Epidermal melanocyte (primary cell): Measurements from ENCODE around the gene DCAF16.
"Not testable (repeated sequence)": the region's sequence is repeated elsewhere in the genome, so short reads cannot be mapped to it uniquely, and the experiment has no call there.

ENCODE experiments used
- DNase-seq: peaks from one replicate; pipeline ENCODE4 v3.0.0; 2011; ENCODE audit warnings: low spot score; ENCODE audit not compliant: insufficient read length

DCAF16 gene

DNA sequence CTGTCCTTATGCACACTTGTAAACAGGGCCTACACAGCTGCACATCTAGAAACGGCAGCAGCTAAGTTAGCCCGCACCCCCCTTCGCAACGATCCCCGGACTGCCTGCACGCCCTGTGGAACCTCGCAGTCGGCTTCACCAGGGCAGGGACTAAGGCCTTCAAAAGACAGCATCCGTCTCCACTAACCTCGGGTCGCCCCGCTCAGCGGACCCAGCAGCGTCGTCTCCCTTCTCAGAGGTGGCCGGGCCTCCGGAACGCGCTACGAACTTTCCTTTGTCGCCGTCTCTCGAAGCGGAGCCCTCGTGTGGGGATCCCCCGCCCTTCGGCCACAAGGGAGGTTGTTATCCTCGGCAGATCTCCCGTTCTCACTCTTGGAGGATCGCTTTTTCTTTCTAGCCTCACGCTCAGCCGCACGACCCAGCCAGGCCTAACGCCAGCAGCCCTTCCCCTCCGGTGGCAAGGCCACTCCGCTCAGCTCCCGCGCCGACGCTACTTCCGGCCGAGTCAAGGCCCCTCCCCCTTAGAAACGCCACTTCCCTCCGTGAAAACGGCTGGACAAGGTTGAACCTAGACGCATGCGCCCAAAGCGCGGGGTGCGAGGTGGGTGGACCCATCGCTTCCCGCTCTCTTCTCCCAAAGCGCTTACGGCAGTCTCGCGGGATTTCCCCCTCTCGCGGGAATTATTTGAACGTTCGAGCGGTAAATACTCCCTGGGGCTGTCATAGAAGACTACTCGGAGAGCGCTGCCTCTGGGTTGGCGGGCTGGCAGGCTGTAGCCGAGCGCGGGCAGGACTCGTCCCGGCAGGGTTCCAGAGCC, at the start of gene DCAF16, which contains the start of gene NCAPG:
Gene DCAF16 (minus strand): TSS at position 498 of the 818 bp plus-strand sequence. CDS start 6,616 bp downstream, outside the sequence.
Gene NCAPG (plus strand): TSS at position 720 of the 818 bp plus-strand sequence. CDS start 99 bp downstream, outside the sequence.
- DNase-seq = peak; percentile 77

DNA sequence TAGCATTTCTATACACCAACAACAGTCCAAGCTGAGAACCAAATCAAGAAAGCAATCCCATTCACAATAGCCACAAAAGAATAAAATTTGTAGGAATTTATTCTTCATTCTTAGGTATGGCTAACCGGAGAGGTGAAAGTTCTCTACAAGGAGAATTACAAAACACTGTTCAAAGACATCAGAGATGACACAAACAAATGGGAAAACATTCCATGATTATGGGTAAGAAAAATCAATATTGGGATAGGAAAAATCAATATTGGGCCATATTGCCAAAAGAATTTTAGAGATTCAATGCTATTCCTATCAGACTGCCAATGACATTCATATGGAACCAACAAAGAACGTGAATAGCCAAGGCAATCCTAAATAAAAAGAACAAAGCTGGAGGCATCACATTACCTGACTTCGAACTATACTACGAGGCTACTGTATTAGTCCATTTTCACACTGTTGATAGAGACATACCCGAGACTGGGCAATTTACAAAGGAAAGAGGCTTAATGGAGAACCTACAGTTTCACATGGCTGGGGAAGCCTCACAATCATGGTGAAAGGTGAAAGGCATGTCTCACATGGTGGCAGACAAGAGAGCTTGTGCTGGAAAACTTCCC, 49.3 kb upstream of the DCAF16 start:
- no peak for DNase-seq

DNA sequence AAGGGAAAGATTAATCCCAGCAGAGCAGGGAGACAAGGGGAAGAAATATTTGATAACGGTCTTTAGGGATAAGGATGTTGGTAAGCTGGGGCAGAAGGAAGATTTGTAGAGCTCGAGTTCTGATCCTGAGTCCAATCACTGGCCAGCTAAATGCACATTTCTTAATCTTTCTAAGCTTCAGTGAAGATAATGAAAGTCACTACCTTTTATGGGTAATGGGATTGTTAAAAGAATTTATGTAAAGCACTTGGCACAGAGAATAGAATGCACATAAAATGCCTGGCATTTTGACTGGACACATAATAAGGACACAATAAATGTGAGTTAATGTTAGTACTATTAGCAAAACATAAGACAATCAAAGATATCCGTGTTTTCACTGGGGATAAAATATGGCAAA, 43.5 kb upstream of the DCAF16 start:
- DNase-seq = no peak

DNA sequence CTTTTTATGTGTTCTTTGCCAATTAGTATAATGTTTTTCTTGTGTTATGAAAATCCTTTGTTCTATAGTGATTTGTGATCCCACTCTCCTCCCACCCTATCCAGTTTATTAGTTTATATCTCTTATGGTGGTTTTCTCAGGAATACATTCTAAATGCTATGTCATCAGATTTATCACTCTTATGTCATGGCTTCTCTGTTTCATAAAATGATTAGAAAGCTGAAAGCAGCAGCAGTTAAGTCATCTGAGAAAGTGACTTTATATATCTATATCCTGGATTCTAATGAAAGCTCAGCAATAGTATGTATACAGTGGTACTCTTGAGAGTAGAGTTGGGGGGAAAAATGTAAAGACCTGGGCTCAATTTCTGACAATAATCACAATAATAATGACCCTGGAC, 41.4 kb upstream of the DCAF16 start:
- no peak for DNase-seq

DNA sequence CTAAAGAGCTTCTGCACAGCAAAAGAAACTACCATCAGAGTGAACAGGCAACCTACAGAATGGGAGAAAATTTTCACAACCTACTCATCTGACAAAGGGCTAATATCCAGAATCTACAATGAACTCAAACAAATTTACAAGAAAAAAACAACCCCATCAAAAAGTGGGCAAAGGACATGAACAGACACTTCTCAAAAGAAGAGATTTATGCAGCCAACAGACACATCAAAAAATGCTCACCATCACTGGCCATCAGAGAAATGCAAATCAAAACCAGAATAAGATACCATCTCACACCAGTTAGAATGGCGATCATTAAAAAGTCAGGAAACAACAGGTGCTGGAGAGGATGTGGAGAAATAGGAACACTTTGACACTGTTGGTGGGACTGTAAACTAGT, 39.7 kb upstream of the DCAF16 start:
- not testable (repeated sequence) for DNase-seq

DNA sequence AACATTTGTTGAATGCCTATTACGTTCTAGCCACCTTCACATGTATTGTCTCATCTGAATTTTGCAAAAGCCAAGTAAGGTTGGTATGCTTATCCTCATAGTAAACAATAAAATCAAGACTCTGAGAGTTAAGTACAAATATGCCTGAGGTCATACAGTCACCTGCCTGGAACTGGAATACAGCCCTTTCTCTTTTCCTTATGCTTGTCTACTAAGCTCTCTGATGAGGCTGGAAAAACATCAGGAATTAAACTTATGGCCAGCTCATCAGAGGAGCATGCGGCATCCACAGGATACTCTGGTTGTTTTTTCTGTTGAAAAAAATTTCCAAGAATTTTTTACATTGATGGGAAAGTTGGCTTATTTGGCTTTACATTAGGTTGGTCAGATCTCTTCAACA, 35.7 kb upstream of the DCAF16 start:
- no peak for DNase-seq

DNA sequence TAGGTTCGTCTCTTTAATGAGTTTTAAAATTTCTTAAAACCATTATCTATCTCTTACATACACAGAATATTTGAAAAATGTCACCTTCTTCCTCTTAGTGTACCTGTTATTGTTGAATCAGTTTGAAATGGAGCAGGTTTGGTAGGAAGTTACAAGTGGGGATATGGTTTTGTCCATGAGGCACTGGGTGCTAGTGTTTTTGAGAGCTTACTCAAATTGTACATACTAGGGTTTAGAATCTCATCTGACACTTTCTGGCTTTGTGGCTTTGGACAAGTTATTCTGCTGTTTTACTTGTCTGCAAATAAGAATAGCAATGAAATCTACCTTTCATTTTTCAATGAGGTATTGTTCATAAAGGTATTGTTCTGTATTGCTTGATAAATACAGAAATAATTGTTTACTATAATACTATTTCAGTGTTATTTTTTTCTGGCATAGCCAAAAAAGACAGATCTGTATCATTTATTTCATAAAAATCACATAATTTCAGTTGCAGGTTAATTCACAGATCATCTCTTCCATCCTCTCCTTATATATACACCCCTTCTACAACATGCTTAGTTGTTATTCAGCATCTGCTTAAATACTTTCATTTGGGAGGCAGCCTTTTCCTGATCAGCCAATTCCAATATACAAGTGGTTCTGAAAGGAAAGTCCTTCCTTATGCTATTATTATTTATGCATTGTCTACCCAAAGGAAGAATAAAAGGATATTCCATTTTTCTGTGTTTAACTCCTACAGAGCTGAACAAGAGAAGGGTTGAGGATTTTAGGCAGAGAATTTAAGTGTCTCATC, 13.5 kb upstream of the DCAF16 start:
- DNase-seq = no peak

DNA sequence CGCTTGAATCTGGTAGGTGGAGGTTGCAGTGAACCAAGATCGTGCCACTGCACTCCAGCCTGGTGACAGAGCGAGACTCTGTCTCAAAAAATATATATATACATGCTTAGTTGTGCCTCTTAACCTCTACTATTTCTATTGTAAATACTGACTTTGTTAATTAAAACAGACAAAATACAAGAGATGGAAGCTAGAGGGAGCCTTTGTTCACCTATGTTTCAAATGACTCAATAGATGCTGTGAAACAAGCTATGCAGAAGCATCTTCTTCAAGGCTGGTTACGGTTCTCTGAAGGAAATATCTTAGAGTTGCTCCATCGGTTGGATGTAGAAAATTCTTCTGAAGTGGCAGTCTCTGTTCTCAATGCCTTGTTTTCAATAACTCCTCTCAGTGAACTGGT, 6.5 kb upstream of the DCAF16 start:
- DNase-seq = no peak

DNA sequence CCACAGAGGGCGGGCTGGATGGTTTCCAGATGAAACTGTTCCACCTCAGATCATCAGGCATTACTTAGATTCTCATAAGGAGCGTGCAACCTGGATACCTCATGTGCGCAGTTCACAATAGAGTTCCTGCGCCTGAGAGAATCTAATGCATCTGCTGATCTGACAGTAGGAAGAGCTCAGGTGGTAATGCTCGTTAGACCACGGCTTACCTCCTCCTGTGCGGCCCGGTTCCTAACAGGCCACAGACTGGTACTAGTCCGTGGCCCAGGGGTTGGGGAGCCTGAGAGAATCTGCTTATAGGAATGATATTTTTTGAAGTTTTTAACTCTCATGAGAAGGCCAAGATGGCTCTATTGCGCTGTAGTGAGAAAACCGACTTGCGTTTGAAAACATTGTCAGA, 5.6 kb upstream of the DCAF16 start:
- no peak for DNase-seq

DNA sequence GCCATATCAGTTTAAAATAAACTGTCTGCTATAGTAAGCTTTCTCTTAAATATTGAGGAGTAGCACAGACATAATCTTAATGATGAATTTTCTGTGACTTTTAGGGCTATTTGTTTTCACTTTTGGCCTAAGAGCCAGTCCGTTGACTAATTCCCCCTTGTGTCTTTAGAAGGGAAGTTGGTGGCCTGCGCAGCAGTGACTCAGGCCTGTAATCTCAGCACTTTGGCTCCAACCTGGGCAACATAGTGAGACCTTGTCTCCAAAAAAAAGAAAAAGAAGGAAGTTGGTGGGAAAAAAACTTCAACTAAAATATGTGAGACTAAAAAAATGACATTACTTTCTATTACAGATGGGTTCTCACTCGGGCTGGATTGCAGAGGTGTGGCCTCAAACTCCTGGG, 3.6 kb upstream of the DCAF16 start:
- no peak for DNase-seq

DNA sequence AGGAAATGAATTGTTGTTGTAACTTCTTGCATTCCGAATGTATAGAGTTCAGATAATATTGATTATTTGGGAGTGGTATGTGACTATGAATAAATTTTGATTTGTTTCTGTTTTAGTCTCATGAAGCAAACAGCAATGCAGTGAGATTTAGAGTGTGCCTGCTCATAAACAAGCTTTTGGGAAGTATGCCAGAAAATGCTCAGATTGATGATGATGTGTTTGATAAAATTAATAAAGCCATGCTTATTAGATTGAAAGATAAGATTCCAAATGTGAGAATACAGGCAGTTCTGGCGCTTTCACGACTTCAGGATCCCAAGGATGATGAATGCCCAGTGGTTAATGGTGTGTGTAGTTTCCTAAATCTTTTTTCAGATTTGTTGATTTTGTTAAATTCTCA, 2.2 kb upstream of the DCAF16 start:
- no peak for DNase-seq

DNA sequence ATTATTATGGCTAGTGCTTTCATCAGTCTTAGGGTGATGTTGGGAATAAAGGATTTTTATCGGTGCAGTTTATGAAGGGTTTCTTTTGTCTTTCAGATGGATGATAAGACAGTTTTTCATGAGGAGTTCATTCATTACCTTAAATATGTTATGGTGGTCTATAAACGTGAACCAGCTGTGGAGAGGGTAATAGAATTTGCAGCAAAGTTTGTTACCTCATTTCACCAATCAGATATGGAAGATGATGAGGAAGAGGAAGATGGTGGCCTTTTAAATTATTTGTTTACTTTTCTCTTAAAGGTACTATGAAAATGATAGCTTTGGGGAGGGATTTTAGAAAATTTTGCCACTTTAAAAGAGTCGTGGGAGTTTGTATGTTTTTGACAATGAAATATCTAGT, 1.6 kb upstream of the DCAF16 start:
- no peak for DNase-seq

DNA sequence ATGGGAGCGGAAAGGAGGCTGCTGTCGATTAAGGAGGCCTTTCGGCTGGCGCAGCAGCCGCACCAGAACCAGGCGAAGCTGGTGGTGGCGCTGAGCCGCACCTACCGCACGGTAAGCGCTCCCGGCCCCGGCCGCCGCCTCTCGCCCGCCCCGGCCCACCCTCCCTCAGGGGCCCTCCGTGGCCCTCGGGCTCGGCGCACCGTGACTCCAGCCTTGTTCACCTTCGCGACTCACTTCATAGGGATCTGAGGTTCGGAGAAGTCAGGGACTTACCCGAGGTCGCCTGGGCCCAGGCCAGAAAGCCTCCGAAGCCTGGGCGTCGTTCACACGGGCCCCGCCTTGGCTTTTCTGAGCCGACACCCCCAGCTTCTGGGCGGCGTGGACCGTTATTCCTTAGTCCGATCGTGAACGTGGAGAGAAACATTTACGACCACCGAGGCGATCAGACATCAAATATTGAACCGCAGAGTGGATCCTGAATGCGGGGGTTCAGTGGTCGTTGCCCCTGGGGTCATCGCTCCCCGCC, 584 bp upstream of the DCAF16 start:
- no peak for DNase-seq

DNA sequence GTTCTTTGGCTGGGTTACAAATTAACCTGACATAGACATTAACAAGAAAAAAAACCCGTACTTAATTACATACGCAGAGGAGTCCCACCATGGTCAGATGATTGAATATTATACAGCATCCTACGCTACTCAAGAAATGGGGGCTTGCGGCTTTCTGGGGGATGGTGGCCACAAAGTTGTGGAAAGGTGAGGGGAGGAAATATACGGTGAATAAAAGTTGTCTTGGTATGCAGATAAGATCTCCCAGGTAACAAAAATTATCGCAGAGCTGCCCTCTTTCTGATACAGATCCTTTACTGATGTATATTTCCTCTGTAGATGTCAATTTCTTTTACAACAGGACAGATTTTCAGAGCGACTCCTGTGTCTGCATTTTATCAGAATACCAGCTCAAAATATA, 890 bp downstream of the DCAF16 start:
- no peak for DNase-seq

DNA sequence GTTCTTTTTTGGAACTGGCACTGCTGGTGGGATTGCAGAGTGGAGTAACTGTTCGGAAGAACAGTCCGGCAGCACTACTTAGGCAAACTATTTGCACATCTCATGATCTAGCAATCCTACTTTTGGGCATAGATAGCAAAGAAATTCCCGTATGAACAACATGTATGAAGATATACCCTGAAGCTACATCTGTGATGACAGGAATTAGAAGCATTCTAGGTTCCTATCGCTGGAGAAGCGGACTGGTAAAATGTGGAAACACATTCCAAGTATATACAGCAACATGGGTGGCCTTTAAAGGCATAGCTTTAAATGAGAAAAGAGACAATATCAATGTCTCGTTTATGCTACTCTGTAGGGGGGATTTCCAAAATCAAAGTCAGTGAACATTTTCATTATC, 3.1 kb downstream of the DCAF16 start:
- DNase-seq = no peak

DNA sequence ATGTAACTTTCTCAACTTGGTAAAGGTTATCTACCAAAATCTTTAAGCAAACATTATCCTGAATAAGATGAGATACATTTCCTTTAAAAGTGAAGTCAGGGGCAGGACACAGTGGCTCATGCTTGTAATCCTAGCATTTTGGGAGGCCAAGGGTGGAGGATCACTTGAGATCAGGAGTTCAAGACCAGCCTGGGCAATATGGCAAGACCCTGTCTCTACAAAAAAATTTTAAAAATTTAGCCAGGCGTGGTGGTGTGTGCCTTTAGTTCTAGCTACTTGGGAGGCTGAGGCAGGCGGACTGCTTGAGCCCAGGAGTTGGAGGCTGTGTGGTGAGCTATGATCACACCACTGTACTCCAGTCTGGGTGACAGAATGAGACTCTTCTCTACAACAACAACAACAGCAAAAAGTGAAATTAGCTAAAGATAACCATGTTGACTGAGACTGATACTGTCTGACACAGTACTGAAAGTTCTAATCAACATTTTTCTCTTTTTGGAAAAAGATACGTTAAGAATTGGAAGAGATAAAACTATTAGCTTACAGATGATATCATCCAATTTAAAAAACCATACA, 4.9 kb downstream of the DCAF16 start:
- DNase-seq = no peak

DNA sequence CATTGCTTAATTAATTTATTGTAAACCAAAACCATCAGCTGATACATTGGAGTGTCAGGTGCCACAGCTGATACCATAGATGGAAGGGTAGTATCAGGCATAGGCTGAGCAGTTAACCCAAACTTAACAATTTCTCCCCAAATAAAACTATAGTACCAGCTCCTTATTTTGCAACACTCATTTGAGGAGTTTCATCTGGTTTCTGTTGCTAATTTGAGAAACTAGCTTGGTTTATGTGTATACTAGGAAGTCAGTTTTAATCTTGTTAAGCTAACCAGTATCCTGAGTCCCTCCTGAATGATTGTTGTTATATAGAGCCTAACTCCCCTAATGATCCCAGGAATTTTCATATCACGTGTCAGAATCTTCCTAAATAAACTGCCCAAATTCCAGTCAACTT, 12.7 kb downstream of the DCAF16 start:
- DNase-seq = no peak

DNA sequence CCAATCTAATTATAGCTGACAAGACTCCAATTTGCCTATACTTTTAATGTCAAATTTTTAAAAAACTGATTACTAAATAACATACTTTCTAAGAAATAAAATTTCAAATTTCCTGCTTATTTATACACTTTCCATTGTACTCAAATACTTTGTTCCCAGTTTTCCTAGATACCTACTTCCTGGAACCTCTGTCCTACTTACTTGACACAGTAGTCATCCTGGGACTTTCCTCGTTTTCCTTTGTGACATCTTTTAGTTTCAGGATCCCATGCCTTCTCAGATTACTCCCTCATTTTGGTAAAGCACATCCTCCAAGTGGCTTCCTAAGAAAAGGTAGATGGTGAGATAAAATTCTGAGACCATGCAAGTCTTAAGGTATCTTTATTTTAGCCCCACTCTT, 15.8 kb downstream of the DCAF16 start:
- DNase-seq = no peak

DNA sequence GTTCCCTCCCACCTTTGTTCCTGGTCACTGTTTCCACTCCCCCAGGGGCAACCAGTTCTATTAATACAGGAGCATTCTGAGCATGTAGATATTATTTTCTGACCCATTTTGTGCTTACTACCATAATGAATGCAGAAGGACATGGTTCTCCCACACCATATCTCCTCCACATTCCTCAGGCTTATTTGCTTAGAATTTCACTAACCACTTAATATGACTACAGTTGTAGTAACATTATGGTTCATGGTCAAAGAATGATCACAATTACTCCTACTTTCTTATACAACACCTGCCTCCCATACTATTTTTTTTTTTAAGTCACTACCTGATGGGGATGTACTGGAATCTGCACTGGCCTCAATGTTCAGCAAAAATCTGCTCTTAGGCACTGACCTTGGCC, 21.6 kb downstream of the DCAF16 start:
- no peak for DNase-seq

DNA sequence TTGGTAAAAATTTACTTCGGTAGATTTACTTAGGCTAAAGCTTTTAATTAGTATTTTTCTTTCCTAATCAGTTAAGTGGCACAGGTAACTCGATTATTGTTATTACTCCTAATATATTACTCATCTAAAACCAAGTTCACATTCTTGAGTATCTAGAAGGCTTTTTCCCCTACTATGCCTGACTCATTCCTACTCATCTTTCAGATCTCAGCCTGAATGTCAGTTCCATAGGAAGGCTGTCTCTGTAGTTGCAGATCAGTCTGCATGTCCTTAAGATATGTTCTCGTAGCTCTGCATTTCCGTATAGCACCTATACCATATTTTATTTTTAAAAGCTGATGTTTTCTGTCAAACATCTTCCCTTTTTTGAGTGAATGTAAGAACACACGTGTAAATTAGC, 23.2 kb downstream of the DCAF16 start:
- DNase-seq = no peak

DNA sequence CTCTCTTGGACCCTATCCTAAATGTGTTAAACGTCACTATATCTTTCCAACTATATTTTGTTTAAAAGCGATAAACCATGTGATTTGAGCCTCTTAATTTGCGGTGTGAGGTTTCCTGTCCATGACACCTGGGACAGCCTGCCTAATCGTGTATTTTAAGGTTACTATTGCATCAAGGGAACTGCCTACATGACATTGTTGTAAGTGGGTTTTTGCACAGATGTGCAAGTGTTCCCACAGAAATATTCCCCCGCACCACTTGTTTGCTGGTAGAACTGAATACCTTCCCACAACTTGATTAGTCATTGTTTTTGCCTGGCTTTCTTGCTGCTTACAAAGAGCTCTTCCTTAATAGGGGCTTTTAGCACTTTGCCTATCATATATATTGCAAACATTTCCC, 24.0 kb downstream of the DCAF16 start:
- no peak for DNase-seq

DNA sequence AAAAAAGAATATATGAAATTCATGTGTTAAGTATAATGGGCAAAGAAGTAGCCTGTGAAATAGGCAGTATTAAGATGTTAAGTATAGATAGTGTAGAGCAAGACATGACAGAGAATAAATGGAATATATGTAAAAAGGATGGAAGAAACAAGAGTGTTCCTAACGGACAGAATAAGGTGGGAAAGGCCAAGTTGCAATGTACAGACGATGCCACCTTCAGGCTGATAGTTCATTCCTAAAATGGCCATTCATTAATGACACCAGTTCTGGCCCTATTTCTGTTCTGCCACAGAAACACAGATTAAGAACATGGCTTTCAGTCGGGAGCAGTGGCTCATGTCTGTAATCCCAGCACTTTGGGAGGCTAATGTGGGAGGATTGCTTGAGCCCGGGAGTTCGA, 24.7 kb downstream of the DCAF16 start:
- no peak for DNase-seq
